Measurements from ENCODE around the gene GPAM.
A peak's percentile ranks its signal among the peaks of the same experiment; 100 is the strongest.

DNA sequence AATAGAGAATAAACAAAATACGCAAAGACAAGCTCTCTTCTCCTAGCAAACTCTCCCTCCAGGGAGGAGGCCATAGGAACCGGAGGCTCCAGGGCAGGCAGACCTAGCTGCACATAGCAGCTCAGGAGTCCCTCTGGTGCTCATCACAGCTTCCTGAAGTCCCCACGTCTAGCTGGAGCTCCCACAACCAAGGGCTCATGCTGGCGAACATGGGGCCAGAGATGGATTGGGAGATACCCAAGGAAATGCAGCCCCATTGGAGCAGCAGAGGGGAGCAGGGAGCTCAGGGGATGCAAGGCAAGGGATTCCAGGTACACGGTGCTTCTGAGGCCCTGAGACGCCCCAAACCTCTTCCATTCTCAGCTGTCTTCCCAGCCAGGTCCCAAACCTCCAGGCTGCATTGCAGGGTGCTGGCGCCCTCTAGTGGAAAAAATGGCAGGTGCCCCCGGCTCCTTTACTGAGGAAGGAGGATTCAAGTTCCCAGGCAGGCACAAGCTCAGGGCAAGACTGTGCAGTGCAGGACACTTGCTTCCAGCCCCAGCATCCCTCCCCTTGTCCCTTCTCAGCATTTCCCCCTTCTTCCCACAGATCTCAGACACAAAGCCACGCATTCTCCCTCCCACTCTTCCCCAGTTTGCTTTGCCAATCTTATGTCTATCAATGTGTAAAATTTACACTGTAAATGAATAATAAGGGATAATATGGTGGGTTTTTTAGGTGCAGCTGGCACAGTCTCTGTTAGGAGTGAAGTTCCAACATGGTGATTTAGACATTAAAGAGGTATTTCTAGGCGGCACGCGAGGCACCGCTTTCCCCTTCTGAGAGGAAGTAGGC lies 46.2 kb downstream of the GPAM start:
- TF ChIP-seq TAF1 (conservative IDR thresholded peaks at IDR 0.05) = no peak
- TF ChIP-seq, protein P1, sequence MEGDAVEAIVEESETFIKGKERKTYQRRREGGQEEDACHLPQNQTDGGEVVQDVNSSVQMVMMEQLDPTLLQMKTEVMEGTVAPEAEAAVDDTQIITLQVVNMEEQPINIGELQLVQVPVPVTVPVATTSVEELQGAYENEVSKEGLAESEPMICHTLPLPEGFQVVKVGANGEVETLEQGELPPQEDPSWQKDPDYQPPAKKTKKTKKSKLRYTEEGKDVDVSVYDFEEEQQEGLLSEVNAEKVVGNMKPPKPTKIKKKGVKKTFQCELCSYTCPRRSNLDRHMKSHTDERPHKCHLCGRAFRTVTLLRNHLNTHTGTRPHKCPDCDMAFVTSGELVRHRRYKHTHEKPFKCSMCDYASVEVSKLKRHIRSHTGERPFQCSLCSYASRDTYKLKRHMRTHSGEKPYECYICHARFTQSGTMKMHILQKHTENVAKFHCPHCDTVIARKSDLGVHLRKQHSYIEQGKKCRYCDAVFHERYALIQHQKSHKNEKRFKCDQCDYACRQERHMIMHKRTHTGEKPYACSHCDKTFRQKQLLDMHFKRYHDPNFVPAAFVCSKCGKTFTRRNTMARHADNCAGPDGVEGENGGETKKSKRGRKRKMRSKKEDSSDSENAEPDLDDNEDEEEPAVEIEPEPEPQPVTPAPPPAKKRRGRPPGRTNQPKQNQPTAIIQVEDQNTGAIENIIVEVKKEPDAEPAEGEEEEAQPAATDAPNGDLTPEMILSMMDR (IDR thresholded peaks at IDR 0.05; ENCODE audit: low read depth, low read length, missing input control) = peak; percentile 86

Data from liver (tissue), 3 donors.